Type B pancreatic cell (in vitro differentiated cells): ENCODE results near the gene EEF1A1. TPM values are rescaled to one million over a fixed set of nuclear protein-coding genes. Genes with fewer than 3 reads are reported as not detected.

Experiments used
- DNase-seq: peaks from one replicate; pipeline ENCODE4 v3.0.0; 2021; ENCODE audit warnings: mixed read lengths; ENCODE audit not compliant: unreplicated experiment; ENCODE audit errors: extremely low spot score
- H3K27ac Mint-ChIP-seq: 2 replicates; pipeline ENCODE4 v1.8.0; 2021; ENCODE audit warnings: mild to moderate bottlenecking, mixed read lengths
- H3K27me3 Mint-ChIP-seq: 2 replicates; pipeline ENCODE4 v1.8.0; 2021; ENCODE audit warnings: mixed read lengths
- H3K36me3 Mint-ChIP-seq: 2 replicates; pipeline ENCODE4 v1.8.0; 2021; ENCODE audit warnings: mixed read lengths
- H3K4me1 Mint-ChIP-seq: one replicate; pipeline ENCODE4 v1.8.0; 2021; ENCODE audit warnings: mixed read lengths; ENCODE audit not compliant: unreplicated experiment
- H3K4me3 Mint-ChIP-seq: 2 replicates; pipeline ENCODE4 v1.8.0; 2021; ENCODE audit warnings: mild to moderate bottlenecking, mixed read lengths
- H3K9me3 Mint-ChIP-seq: 2 replicates; pipeline ENCODE4 v1.8.0; 2021; ENCODE audit warnings: mixed read lengths
- CTCF ChIP-seq: fragments of 200-600 bp; sonication (generic); conservative IDR thresholded peaks from 2 replicates; pipeline ENCODE4 v1.5.0; 2021; ENCODE audit warnings: antibody characterized with exemption, mild to moderate bottlenecking
- total RNA-seq: library from RNA; stranded (reverse); gene quantifications from 2 replicates; pipeline ENCODE4 v1.2.1, GENCODE V29; 2021; ENCODE audit warnings: low replicate concordance

The EEF1A1 gene
- total RNA-seq, 1 donor from 2014 or later = 13,155 TPM

- Mint-ChIP-seq H3K9me3 (no peaks in the 10 kb centered on the region), H3K36me3 (no peaks in the 10 kb centered on the region), H3K27ac (no peak overlapping the region), H3K4me3 (no peak overlapping the region), H3K4me1 (no peaks in the 10 kb centered on the region), H3K27me3 (no peaks in the 10 kb centered on the region)
- TF ChIP-seq CTCF = no peak
- DNase-seq = no peak
Observed at GRCh38 chr6:73504160-73504559, 16.7 kb downstream of the EEF1A1 start.

- H3K4me1 Mint-ChIP-seq = no peaks in the 10 kb centered on the region
Observed at GRCh38 chr6:73503027-73503772, 17.6 kb downstream of the EEF1A1 start.

GRCh38 chr6:73497915-73498314, 22.9 kb downstream of the EEF1A1 start:
- no peak for DNase-seq
- Mint-ChIP-seq H3K27me3 (no peaks in the 10 kb centered on the region), H3K4me1 (no peaks in the 10 kb centered on the region), H3K36me3 (peaks cover 3% of the 10 kb centered on the region), H3K27ac (no peak overlapping the region), H3K9me3 (no peaks in the 10 kb centered on the region), H3K4me3 (no peak overlapping the region)
- no peak for TF ChIP-seq CTCF

More at GRCh38 chr6:73503027-73503772, 17.6 kb downstream of the EEF1A1 start:
- no peak overlapping the region for H3K4me3 Mint-ChIP-seq
- no peaks in the 10 kb centered on the region for H3K9me3 Mint-ChIP-seq
- no peak for DNase-seq
- no peak overlapping the region for H3K27ac Mint-ChIP-seq
- no peaks in the 10 kb centered on the region for H3K27me3 Mint-ChIP-seq
- H3K36me3 Mint-ChIP-seq = no peaks in the 10 kb centered on the region
- no peak for TF ChIP-seq CTCF

- TF ChIP-seq CTCF = no peak
- H3K36me3 Mint-ChIP-seq = peaks cover 37% of the 10 kb centered on the region
Observed at GRCh38 chr6:73491377-73491776, 29.5 kb downstream of the EEF1A1 start.

GRCh38 chr6:73487473-73487872, 33.4 kb downstream of the EEF1A1 start:
- Mint-ChIP-seq H3K27me3 (no peaks in the 10 kb centered on the region), H3K36me3 (peaks cover 44% of the 10 kb centered on the region), H3K4me1 (no peaks in the 10 kb centered on the region), H3K9me3 (no peaks in the 10 kb centered on the region), H3K4me3 (no peak overlapping the region), H3K27ac (no peak overlapping the region)
- TF ChIP-seq CTCF = no peak
- DNase-seq = no peak

More at GRCh38 chr6:73491377-73491776, 29.5 kb downstream of the EEF1A1 start:
- DNase-seq = no peak
- no peaks in the 10 kb centered on the region for H3K4me1 Mint-ChIP-seq
- no peak overlapping the region for H3K27ac Mint-ChIP-seq
- no peaks in the 10 kb centered on the region for H3K9me3 Mint-ChIP-seq
- no peaks in the 10 kb centered on the region for H3K27me3 Mint-ChIP-seq
- H3K4me3 Mint-ChIP-seq = no peak overlapping the region
